ENCODE measurements around the gene ARHGAP23.
"Not testable (repeated sequence)": the region's sequence is repeated elsewhere in the genome, so short reads cannot be mapped to it uniquely, and the experiment has no call there.

ARHGAP23 gene

DNA sequence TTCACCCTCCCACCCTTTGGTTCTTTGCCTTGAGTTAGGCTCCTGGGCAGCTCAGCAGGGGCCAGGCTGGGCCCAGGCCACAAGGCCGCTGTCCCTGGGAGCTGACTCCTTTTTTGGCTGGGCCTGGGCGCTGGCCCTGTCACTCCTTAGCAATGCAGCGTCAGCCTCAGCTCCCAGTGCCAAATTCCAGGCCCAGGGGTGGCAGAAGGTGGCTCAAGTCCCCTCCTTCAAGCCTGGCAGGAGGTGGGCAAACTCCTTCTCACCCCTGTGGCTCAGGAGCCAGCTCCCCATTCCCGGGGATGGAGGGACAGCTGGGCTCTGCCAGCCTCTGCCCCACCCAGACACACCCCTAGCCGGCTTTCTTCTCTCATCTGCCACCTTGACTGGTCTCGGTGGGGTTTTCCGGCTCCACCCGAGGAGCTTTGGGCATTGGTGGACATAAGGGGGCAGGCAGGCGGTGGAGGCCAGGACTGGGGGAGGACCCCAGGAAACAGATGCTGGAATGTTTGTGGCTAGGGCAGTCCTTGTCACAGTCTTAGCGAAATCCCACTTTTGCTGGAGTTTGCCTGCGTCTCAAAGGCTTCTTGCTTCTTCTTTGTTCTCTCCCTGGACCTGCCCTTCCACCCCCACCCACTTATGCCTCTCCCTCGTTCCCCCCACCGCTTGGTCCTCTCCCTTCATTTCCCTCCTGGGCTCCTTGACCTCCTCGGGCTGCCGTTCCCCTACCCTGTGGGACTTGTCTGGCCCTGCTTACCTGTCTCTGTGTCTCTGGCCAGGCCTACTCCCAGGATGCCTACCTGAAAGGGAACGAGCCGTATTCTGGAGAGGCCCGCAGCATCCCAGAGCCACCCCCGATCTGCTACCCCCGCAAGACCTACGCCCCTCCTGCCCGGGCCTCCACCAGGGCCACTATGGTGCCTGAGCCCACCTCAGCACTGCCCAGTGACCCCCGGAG lies 37.4 kb downstream of the ARHGAP23 start:
- no peak for DNase-seq
- TF ChIP-seq GATA1 (IDR thresholded peaks at IDR 0.05; ENCODE audit: low read depth, low read length) (no peak), POLR2A (IDR thresholded peaks at IDR 0.05; ENCODE audit: low read length) (no peak)

- TF ChIP-seq GATA1 (IDR thresholded peaks at IDR 0.05; ENCODE audit: low read depth, low read length) (no peak), POLR2A (IDR thresholded peaks at IDR 0.05; ENCODE audit: low read length) (no peak)
- DNase-seq, result no peak
These were observed 38.4 kb downstream of the ARHGAP23 start for GRCh38 chr17:38466346-38467315.

DNA sequence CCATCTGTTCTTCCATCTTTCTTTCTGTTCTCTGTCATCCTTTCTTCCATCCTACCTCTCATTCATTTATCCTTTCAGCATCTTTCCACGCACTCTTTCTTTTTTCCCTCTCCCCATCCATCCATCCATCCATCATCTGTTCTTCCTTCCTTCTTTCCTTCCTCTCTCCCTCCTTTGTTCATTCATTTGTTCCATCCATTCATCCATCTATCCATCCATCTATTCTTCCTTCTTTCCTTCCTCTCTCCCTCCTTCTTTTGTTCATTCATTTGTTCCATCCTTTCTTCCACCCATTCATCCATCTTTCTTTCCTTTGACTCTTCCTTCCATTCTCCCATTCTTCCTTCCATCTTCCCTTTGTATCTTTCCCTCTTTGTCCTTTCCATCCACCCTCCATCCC lies 39.2 kb downstream of the ARHGAP23 start:
- TF ChIP-seq POLR2A (IDR thresholded peaks at IDR 0.05; ENCODE audit: low read length) (no peak), GATA1 (IDR thresholded peaks at IDR 0.05; ENCODE audit: low read depth, low read length) (no peak)
- no peak for DNase-seq

DNA sequence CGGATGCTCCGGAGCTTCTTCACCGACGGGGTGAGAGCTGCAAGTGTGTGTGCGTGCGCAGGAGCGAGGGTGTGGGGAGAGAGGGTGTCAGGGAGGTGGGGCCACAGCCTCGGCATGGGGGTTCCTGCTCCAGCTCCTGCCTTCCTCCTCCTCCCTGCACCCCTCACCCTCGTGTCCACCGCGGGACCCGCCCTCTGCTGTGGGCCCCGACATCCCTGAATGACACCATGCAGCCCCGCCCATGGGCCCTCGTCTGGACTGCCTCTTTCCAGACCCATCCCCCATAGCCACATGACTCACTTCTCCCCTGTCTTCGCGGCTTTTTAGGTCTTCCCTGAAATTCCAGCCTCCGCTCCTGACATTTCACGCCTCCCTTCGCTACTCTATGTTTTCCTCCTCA lies 41.6 kb downstream of the ARHGAP23 start:
- peak in 1 of 2 experiments; percentile 20 for DNase-seq
- TF ChIP-seq GATA1 (IDR thresholded peaks at IDR 0.05; ENCODE audit: low read depth, low read length) (no peak), POLR2A (IDR thresholded peaks at IDR 0.05; ENCODE audit: low read length) (no peak)

- not testable (repeated sequence) for DNase-seq
These were observed 43.0 kb downstream of the ARHGAP23 start for GRCh38 chr17:38471253-38471652.

- peak; percentile 46 to 57 for DNase-seq
These were observed 46.4 kb downstream of the ARHGAP23 start for GRCh38 chr17:38474666-38475065.

DNA sequence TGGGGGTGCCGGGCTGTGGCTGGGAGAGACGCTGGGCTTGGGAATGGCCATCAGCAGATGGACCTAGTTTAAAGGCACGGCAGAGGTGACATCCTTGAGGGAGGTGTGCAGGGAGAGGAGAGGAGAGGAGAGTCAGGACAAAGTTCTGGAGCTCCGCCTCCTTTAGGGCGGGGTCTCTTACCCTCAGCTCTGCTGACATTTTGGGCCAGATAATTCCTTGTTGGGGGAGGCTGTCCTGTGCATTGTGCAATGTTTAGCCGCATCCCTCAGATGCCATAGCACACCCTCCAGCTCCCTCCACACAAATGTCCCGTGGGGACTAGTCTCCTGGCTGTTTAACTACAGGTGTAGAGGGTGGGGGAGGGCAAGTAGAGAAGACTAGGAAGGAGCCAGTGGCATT lies 48.3 kb downstream of the ARHGAP23 start:
- TF ChIP-seq GATA1 (IDR thresholded peaks at IDR 0.05; ENCODE audit: low read depth, low read length), result no peak
- TF ChIP-seq POLR2A (IDR thresholded peaks at IDR 0.05; ENCODE audit: low read length), result no peak
- DNase-seq, result peak; percentile 23 to 37

DNA sequence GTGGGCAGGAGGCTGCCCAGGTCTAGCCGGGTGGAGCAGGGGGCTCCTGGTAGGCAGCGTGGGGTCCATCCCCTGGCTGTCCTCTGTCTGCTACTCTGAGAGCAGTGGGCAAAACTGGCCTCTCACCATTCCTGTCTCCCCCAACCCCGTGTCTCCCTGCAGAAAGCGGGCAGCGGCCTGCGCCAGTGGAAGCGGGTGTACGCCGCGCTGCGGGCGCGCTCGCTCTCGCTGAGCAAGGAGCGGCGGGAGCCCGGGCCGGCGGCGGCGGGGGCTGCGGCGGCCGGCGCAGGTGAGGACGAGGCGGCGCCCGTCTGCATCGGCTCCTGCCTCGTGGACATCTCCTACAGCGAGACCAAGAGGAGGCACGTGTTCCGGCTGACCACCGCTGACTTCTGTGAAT lies 49.2 kb downstream of the ARHGAP23 start:
- DNase-seq, result not testable (repeated sequence)

DNA sequence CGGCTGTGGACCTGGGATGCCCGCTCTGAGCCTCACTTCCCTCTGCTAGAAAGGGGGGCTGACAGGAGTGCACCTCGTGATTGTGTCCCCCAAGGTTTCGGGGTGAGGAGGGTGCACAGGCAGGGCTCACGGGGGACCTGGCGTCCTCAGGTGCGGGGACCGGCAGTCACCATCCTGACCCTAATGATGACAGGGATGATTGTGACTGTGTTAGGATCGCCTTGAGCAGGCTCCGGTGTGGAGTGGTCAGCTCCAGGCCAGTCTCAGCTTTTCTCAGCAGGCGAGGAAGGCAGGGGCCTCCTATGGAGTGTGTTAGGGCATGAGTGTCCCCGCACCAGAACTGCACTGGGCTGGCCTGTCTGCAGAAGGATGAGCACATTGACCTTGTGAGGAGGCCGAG lies 49.7 kb downstream of the ARHGAP23 start:
- not testable (repeated sequence) for DNase-seq

- DNase-seq, result not testable (repeated sequence)
These were observed 50.4 kb downstream of the ARHGAP23 start for GRCh38 chr17:38478667-38479066.

DNA sequence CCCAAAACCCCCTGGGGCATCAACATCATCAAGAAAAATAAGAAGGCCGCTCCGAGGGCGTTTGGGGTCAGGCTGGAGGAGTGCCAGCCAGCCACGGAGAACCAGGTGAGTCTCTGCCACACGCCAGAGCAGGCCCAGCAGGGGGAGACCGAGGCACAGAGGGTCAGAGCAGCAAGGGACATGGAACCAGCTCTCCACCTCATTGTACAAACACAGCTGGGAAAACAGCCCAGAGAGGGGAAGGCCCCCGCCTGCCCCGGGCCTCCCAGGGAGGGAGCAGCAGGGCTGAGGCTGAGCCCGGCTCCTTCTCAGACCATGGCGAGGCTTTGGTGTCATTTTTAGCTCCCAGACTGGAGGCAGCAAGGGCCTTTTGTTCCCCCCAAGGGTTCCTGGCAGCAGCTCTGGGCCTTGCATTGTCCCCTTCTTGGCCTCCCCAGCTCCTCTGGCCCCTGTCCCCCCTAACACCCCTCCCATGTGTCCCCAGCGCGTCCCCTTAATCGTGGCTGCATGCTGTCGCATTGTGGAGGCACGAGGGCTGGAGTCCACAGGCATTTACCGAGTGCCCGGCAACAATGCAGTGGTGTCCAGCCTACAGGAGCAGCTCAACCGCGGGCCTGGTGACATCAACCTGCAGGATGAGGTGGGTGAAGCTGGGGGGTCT lies 53.9 kb downstream of the ARHGAP23 start:
- not testable (repeated sequence) for DNase-seq

DNA sequence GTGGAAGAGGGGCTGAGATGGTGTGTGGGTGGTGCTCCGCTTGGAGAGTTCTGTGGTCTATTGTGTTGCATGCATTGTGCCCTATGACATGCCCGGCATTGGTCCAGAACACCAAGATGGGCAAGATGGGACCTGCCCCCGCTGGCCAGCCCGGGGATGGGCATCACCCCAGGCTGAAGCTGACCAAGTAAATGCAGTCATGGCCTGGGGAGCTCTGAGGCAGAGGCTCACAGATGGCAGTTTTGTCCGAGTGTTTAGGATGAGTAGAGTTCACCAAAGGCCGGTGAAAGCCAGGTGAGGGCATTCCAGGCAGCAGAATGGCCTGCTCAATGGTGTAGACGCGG lies 54.4 kb downstream of the ARHGAP23 start:
- not testable (repeated sequence) for DNase-seq

- DNase-seq, result peak; percentile 65 to 83
These were observed 56.2 kb downstream of the ARHGAP23 start for GRCh38 chr17:38484242-38485145.

DNA sequence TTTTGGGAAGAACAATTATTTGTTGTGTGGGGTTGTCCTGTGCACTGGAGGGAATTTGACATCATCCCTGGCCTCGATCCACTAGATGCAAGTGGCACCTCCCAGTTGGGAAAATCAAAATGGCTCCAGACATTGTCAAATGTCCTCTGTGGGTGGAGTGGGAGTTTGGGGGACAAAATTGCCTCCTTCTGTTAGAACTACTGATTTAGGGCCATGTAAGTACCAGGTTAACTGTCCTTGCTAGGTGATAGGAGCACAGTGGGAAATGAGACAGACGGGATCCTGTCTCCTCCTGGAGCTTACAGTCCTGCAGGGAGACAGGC lies 56.8 kb downstream of the ARHGAP23 start:
- TF ChIP-seq POLR2A (IDR thresholded peaks at IDR 0.05; ENCODE audit: low read length), result no peak
- no peak for TF ChIP-seq GATA1 (IDR thresholded peaks at IDR 0.05; ENCODE audit: low read depth, low read length)
- no peak for DNase-seq

GRCh38 chr17:38485681-38486298 lies 57.5 kb downstream of the ARHGAP23 start:
- not testable (repeated sequence) for DNase-seq

DNA sequence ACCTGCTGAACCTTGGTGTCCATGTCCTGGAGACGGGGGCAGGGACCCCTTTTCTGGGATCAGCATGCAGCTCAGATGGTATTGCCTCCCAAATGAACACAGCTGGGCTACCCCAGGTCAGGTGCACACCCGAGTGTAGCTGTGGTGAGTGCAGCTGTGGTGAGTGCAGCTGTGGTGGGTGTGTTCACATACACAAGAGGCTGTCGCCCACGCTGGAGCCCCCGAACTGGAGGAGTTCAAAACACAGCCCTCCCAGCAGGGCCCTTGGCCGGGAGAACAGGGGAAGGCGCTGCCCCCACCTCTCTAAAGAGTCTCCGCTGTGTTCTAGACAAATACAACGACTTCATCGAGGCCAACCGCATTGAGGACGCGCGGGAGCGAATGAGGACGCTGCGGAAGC lies 61.5 kb downstream of the ARHGAP23 start:
- not testable (repeated sequence) for DNase-seq

GRCh38 chr17:38491346-38492066 lies 63.2 kb downstream of the ARHGAP23 start:
- not testable (repeated sequence) for DNase-seq

All from erythroblast (primary cell).